ENCODE data around the gene SLC66A1.
"Not testable (repeated sequence)": the region's sequence is repeated elsewhere in the genome, so short reads cannot be mapped to it uniquely, and the experiment has no call there.

The SLC66A1 gene, protein sequence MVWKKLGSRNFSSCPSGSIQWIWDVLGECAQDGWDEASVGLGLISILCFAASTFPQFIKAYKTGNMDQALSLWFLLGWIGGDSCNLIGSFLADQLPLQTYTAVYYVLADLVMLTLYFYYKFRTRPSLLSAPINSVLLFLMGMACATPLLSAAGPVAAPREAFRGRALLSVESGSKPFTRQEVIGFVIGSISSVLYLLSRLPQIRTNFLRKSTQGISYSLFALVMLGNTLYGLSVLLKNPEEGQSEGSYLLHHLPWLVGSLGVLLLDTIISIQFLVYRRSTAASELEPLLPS

DNA sequence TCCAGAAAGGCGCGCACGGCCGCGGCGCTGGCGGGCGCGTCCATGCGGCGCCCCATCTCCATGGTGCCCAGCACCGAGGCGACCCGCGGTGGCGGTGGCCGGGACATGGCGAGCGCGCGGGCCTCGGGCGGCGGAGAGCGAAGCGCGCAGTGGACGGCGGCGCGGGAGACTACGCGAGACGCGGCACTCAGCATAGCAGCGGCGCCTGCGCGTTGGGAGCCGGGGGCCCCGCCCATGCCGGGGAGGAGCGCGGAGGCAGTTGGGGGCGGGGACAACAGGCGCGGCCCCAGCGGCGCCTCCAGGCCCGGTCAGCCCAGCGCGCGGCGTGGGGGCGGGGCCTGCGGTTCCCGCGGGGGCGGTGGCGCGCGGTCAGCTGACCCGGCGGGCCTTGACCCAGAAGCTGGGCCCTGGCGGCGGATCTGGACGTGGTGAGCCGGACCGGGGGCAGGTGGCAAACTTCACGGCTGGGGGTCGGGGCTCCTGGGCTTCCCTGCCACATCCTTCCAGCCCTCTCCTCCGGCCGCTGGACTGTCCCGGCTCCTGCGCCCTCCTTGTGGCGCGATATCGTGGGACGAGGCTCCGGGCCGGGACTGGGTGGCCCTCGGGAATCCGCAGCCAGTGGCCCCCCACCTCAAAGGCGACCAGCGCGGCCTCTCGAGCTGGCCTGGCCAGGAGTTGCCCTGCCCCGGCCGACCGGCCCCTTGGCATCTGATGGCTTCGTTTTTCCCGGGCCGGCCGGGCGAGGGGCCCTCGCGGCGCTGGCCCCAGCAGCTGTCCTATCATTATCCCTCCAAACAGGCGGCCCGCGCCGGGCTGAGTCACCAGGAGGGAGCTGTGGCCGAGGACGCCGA is at the start of gene SLC66A1, which contains the start of gene AKR7A2:
Gene SLC66A1, plus strand, starts transcription at position 396 of the 851 bp plus-strand sequence. CDS start 5,352 bp downstream, outside the sequence.
Gene AKR7A2, minus strand, starts transcription at position 214 of the 851 bp plus-strand sequence. Its CDS starts 20 bp downstream, at position 194.
- DNase-seq (ENCODE audit: low read depth in 1 of 2, low spot score in 1 of 2) = peak; percentile 81

DNA sequence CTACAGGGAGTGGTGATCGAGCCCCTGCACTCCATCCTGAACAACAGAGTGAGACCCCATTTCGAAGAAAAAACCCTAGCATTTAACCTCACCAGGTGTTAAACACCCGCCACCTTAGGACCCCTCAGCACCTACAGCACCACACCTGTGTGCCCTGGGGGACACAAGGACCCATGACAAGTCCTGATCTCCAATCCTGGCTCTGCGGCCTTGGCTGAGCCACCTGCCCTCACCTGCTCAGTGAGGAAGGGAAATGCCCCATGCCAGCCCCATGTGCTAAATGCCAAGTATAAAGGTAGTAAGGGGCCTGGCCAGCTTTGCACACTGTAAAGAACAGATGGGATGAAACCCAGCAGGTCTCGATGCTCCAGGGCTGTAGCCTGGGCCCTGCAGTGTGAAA is 49.4 kb upstream of the SLC66A1 start:
- no peak for DNase-seq (ENCODE audit: low read depth in 1 of 2, low spot score in 1 of 2)

DNA sequence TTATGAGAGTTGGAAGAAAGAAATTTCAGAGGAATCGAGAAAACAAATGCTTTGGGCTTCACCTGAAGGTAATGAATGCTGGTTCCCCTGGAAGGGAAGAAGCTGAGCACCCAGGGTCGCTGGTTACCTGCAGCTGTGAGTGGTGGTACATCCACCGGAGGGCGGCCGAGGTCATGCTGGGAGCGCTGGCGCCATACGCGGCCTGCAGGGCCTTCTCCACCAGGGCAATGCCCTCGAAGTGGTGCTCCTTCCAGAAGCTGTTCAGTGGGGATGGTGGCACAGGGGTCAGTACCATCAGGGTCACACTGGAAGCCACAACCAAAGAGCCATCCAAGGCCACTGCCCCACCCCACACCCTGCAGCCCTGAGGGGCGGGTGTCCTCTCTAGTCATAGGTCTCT is 43.7 kb upstream of the SLC66A1 start:
- DNase-seq (ENCODE audit: low read depth in 1 of 2, low spot score in 1 of 2) = no peak

DNA sequence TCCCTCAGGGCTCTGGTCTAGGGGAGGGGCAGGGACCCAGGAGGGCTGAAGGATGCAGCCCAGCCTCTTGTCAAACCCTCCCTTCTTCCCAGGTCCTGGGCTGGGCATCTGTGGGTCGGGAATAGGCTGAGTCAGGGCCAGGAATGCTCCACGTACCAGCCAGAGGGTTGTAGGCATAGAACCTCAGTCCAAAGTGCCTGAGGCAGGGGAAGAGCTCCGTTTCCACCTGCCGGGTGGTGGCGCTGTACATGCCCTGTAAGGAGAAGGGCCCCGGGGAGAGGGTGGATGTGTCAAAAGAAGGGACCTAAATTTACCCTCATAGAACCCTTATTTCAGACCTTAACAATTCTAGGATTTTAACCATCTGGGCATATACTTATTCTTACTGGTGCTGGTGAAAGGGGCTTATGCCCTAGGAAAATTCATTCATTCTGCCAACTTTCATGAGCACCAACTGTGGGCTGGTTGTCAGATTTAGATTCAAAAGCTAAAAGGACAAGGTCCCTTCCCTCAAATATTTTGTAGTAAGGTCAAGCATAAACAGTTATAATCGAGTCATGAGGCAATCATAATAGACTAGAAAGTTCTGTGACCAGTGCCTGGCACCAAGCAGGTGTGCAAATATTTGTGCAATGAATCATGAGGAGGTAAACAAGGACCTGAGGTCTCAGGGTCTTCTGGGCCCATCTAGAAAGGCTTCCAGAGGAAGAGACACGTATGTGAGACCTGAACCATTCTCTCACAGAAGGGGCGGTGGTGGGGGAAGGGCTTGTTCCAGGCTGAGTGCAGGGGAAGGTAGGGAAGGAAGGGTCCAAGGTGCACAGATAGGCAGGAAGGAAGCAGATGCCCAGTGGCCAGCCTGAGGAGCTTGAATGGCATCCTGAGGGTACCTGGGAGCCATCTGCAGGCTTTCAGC is 42.4 kb upstream of the SLC66A1 start:
- DNase-seq (ENCODE audit: low read depth in 1 of 2, low spot score in 1 of 2) = not testable (repeated sequence)

DNA sequence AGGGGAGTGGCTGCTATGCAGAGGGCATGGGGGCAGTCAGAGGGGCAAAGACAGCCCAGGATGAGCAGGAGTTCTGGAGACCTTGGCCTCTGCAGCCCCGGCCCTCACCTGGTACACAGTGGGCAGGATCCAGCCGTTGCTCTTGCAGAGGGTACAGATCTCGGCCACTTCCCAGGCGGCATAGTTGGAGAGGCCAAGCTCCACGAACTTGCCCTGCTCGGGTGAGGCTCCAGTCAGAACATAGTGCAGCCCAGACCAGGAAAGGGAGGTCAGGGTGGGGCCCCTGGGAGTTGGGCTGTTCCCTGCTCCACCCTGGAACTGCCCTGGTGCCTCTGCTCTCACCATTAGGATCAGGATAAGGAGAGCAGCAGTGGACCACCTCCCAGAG is 41.8 kb upstream of the SLC66A1 start:
- not testable (repeated sequence) for DNase-seq (ENCODE audit: low read depth in 1 of 2, low spot score in 1 of 2)

DNA sequence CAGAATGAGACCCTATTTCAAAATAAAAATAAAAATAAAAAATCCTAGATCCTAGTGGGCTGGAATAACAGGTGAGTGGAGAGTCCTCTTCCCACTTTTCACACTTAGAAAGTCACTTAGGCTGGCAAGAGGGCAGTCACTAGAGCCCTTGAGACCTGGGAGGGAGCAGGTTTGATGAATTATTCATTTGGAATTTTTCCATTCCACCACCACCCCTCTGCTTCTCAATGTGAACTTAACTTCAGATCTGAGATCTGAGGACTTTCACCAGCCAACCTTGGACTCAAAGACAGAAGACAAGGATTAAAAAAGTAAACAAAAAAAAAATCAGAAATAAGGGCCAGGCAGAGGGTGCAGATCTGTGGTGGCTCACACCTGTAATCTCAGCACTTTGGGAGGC is 40.1 kb upstream of the SLC66A1 start:
- DNase-seq (ENCODE audit: low read depth in 1 of 2, low spot score in 1 of 2) = no peak

DNA sequence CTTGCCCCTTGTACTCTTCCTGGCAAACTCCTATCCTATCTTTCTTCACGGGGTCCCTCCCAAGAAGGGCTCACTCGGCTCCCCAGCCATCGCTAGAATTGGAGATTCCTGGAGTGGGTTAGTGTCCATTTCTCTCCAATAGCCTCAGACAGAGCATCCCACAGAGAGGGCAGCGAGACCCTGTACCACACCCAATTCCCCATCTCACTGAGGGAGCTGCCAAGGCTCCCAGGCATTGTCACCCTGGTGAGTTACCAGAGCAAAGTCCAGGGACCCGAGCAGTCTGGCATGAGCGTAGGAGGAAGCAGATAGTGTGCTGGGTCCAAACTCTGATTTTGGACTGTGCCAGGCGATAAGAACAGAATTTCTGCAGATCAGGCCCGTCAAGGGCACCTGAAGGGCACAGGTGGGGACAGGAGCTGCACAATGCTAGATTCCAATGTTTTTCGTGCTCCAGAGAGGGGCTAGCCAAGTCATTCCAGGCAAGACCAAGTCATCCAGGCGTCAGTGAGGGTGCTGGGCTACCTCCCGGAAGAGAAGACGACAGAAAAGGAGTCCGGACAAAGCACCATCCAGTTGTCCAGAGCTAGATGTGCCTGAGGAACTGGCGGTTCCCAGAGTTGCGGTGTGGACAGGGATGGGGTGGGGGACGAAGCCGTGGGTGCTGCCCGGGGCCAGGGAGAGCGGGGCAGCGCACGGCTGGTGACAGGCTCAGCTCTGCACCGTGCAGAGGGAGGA is 38.9 kb upstream of the SLC66A1 start:
- DNase-seq (ENCODE audit: low read depth in 1 of 2, low spot score in 1 of 2) = no peak

DNA sequence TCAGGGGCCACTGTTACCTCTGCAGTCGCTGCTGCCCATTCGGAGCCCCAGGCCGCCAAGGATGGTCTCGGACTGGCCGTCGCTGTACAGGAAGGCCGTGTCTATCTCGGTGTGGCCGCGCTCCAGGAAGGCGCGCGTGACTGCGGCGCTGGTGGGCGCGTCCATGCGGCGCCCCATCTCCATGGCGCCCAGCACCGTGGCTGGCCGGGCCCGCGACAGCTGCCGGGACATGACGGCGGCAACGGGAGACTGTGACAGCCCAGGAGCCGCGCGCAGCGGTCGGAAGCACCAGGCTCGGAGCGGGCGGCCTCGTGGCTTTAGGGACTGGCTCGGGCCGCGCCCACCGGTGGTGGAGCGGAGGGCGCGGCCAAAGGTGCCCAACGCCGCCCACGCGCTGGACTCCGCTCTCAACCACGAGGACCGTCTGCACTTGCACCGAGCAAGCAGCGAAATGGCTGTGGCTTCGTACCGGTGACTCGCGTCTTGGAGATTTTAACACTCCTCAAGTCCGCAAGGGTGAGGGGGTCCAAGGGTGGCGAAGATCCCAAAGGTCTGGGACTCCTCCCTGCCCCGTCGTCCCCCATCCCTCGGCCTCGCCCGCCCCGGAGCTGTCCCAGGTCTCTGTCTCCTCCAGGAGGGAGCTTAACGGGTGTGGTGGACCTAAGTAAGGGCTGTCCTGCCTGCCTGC is 38.1 kb upstream of the SLC66A1 start:
- not testable (repeated sequence) for DNase-seq (ENCODE audit: low read depth in 1 of 2, low spot score in 1 of 2)

DNA sequence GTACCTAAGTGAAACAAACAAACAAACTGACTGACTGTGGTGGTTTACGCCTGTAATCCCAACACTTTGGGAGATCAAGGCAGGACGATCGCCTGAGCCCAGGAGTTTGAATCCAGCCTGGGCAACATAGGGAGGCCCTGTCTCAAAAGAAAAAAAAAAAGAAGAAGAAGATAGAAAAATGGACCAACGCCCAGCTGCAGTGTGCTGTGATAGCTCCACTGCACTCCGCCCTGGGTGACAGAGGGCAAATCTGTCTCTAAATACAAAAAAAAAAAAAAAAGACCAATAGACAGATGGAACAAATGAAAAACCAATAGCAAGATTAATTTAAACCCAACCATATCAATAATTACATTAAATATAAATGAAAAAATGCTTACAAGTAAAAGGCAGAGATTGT is 37.5 kb upstream of the SLC66A1 start:
- DNase-seq (ENCODE audit: low read depth in 1 of 2, low spot score in 1 of 2) = no peak

DNA sequence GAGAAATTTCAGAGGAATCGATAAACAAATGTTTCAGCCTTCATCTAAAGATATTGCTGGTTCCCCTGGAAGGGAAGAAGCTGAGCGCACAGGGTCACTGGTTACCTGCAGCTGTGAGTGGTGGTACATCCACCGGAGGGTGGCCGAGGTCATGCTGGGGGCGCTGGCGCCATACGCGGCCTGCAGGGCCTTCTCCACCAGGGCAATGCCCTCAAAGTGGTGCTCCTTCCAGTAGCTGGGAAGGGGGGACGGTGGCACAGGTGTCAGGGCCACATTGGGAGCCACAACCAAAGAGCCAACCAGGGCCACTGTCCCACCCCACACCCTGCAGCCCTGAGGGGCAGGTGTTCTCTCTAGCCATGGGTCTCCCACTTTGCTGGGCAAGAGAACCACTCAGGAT is 28.2 kb upstream of the SLC66A1 start:
- DNase-seq (ENCODE audit: low read depth in 1 of 2, low spot score in 1 of 2) = no peak

DNA sequence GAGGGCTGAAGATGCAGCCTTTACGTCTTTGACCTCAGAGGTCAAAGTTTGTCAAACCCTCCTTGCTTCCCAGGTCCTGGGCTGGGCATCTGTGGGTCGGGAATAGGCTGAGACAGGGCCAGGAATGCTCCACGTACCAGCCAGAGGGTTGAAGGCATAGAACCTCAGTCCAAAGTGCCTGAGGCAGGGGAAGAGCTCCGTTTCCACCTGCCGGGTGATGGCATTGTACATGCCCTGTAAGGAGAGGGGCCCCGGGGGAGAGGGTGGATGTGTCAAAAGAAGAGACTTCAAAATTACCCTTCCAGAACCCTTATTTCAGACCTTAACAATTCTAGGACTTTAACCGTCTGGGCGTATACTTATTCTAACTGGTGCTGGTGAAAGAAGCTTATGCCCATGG is 27.2 kb upstream of the SLC66A1 start:
- DNase-seq (ENCODE audit: low read depth in 1 of 2, low spot score in 1 of 2) = no peak

DNA sequence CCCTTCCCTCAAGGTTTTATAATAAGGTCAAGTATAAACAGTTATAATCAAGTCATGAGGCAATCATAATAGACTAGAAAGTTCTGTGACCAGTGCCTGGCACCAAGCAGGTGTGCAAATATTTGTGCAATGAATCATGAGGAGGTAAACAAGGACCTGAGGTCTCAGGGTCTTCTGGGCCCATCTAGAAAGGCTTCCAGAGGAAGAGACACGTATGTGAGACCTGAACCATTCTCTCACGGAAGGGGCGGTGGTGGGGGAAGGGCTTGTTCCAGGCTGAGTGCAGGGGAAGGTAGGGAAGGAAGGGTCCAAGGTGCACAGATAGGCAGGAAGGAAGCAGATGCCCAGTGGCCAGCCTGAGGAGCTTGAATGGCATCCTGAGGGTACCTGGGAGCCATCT is 26.8 kb upstream of the SLC66A1 start:
- not testable (repeated sequence) for DNase-seq (ENCODE audit: low read depth in 1 of 2, low spot score in 1 of 2)

DNA sequence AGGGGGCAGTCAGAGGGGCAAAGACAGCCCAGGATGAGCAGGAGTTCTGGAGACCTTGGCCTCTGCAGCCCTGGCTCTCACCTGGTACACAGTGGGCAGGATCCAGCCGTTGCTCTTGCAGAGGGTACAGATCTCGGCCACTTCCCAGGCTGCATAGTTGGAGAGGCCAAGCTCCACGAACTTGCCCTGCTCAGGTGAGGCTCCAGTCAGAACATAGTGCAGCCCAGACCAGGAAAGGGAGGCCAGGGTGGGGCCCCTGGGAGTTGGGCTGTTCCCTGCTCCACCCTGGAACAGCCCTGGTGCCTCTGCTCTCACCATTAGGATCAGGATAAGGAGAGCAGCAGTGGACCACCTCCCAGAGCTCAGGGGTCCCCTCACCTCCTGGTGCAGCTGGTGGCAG is 26.3 kb upstream of the SLC66A1 start:
- DNase-seq (ENCODE audit: low read depth in 1 of 2, low spot score in 1 of 2) = not testable (repeated sequence)

DNA sequence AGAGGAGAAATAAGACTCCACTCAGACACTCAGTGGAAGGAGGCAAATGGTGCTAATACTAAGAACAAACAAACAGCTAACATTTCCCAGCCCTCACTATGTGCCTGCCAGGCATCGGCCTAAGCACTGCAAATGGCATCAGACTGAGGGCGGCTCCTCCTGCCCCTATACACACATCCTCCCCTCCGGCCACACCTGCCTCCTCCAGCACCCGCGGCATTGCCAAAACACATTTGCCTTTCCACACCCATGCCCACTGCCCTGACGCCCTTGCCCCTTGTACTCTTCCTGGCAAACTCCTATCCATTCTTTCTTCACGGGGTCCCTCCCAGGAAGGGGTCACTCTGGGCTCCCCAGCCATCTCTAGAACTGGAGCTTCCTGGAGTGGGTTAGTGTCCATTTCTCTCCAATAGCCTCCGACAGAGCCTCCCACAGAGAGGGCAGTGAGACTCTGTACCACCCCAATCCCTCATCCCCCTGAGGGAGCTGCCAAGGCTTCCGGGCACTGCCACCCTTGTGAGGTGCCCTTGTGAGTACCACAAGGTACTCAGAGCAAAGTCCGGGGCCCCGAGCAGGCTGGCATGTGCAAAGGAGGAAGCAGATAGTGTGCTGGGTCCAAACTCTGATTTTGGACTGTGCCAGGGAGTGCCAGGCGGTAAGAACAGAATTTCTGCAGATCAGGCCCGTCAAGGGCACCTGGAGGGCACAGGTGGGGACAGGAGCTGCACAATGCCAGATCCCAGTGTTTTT is 24.5 kb upstream of the SLC66A1 start:
- DNase-seq (ENCODE audit: low read depth in 1 of 2, low spot score in 1 of 2) = no peak

DNA sequence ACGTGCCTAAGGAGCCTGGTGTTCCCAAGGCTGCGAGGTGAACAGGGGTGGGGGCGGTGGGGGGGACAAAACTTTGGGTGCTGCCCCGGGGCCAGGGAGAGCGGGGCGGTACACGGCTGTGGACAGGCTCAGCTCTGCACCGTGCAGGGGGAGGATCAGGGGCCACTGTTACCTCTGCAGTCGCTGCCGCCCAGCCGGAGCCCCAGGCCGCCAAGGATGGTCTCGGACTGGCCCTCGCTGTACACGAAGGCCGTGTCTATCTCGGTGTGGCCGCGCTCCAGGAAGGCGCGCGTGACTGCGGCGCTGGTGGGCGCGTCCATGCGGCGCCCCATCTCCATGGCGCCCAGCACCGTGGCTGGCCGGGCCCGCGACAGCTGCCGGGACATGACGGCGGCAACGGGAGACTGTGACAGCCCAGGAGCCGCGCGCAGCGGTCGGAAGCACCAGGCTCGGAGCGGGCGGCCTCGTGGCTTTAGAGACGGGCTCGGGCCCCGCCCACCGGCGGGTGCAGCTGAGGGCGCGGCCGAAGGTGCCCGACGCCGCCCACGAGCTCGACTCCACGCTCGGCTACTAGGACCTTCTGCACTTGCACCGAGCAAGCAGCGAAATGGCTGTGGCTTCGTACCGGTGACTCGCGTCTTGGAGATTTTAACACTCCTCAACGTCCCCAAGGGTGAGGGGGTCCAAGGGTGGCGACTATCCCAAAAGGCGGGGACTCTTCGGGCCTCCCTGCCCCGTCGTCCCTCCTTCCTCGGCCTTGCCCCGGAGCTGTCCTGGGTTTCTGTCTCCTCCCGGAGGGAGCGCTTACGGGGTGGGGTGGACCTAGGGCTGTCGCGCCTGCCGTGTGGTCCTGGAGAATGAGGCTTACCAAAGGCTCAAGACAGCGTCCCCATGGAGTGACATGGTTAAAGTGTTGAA is 23.5 kb upstream of the SLC66A1 start, which contains the start of gene AKR7A3:
Gene AKR7A3, minus strand, starts transcription at position 447 of the 918 bp plus-strand sequence. Its CDS starts 61 bp downstream, at position 386.
- DNase-seq (ENCODE audit: low read depth in 1 of 2, low spot score in 1 of 2) = peak; percentile 26 to 30

DNA sequence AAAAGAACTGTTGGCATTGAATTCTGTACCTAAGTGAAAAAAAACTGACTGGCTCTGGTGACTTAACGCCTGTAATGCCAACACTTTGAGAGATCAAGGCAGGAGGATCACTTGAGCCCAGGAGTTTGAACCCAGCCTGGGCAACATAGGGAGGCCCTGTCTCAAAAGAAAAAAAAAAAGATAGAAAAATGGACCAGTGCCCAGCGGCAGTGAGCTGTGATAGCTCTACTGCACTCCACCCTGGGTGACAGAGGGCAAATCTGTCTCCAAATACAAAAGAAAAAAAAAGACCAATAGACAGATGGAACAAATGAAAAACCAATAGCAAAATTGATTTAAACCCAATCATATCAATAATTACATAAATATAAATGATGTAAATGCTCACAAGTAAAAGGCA is 22.9 kb upstream of the SLC66A1 start:
- DNase-seq (ENCODE audit: low read depth in 1 of 2, low spot score in 1 of 2) = no peak

DNA sequence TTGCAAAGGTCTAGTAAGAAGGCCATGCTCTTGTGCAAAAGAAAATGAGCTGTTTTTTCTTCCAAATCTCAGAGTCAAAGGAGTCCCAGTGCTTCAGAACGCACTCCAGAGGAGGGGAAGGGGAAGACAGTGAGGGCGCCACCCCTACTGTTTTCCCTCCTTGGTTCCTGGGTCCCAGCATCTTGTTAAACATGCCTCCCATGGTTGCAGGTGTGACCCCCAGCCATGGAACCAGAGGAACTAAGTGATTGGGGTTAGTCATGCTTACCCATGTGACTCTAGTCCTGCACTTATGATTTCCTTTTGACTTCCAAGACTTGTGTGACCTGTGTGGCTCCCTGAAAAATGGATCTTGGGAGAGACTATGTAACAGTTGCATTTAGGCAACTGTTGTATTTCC is 17.5 kb upstream of the SLC66A1 start:
- DNase-seq (ENCODE audit: low read depth in 1 of 2, low spot score in 1 of 2) = no peak

DNA sequence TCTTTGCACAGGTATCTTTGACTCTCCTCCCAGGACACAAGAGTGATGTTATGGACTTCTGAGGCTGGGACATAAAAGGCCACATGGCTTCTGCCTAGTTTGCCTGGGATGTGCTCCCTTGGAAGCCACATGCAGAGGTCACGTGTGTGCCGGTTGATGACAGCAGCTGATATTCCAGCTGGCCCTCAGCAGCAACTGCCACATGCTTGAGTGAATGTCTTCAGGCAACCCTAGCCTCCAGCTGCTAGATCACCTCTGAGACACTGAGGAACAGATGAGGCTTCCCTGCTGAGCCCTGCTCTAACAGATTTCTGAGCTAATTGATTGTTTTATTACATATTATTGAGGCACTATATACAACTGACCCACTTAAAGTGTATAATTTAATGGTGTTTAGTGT is 11.9 kb upstream of the SLC66A1 start:
- no peak for DNase-seq (ENCODE audit: low read depth in 1 of 2, low spot score in 1 of 2)
